Progenitor cell of endocrine pancreas (in vitro differentiated cells): Measurements from ENCODE around the gene DIPK2B. TPM values are rescaled to one million over a fixed set of nuclear protein-coding genes. Genes with fewer than 3 reads are reported as not detected.

Experiments used
- DNase-seq: peaks from one replicate; pipeline ENCODE4 v3.0.0; 2021; ENCODE audit warnings: low spot score; ENCODE audit not compliant: unreplicated experiment
- H3K27ac Mint-ChIP-seq: 2 replicates; pipeline ENCODE4 v1.8.0; 2021; ENCODE audit warnings: mild to moderate bottlenecking, moderate library complexity, mixed read lengths
- H3K27me3 Mint-ChIP-seq: 2 replicates; pipeline ENCODE4 v1.8.0; 2021; ENCODE audit warnings: mixed read lengths
- H3K36me3 Mint-ChIP-seq: 2 replicates; pipeline ENCODE4 v1.8.0; 2022; ENCODE audit warnings: mixed read lengths; ENCODE audit not compliant: insufficient read depth
- H3K4me1 Mint-ChIP-seq: 2 replicates; pipeline ENCODE4 v1.8.0; 2021; ENCODE audit warnings: low read depth, mixed read lengths
- H3K4me3 Mint-ChIP-seq: 2 replicates; pipeline ENCODE4 v1.8.0; 2021; ENCODE audit warnings: low read depth, mild to moderate bottlenecking, moderate library complexity, mixed read lengths
- H3K9me3 Mint-ChIP-seq: 2 replicates; pipeline ENCODE4 v1.8.0; 2021; ENCODE audit warnings: low read depth, mixed read lengths
- total RNA-seq: library from RNA; stranded (reverse); gene quantifications from 2 replicates; pipeline ENCODE4 v1.2.1, GENCODE V29; 2021
- TF ChIP-seq, protein P1 (sequence below): fragments of 200-600 bp; sonication (generic); IDR thresholded peaks from one replicate; pipeline ENCODE4 v1.5.0; 2021; ENCODE audit warnings: antibody characterized with exemption, mild to moderate bottlenecking; ENCODE audit not compliant: unreplicated experiment

Gene DIPK2B
- total RNA-seq, 1 donor from 2014 or later = not detected

DNA sequence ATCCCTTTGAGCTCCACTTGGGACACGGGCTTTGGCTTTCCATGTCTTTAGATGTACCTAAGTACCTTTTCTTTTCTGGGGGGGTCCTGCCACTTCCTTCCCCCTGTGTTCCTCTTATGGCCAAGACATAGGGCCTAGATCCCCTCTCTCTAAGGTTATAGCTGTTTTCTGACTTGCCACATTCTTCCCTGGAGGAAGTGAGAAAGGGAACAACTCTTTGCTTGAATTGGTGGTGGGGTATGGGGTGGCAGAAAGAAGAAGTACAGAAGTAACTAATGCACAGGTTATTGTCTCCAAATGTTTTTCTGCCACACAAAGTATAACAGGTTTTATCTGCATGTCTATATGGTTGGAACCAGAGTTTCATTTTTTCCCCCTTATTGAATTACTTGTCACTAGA, 29.7 kb upstream of the DIPK2B start:
- H3K27ac Mint-ChIP-seq = no peak overlapping the region
- H3K27me3 Mint-ChIP-seq = no peaks in the 10 kb centered on the region
- no peak for DNase-seq
- H3K36me3 Mint-ChIP-seq = no peaks in the 10 kb centered on the region
- TF ChIP-seq, protein P1, sequence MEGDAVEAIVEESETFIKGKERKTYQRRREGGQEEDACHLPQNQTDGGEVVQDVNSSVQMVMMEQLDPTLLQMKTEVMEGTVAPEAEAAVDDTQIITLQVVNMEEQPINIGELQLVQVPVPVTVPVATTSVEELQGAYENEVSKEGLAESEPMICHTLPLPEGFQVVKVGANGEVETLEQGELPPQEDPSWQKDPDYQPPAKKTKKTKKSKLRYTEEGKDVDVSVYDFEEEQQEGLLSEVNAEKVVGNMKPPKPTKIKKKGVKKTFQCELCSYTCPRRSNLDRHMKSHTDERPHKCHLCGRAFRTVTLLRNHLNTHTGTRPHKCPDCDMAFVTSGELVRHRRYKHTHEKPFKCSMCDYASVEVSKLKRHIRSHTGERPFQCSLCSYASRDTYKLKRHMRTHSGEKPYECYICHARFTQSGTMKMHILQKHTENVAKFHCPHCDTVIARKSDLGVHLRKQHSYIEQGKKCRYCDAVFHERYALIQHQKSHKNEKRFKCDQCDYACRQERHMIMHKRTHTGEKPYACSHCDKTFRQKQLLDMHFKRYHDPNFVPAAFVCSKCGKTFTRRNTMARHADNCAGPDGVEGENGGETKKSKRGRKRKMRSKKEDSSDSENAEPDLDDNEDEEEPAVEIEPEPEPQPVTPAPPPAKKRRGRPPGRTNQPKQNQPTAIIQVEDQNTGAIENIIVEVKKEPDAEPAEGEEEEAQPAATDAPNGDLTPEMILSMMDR = no peak
- H3K4me1 Mint-ChIP-seq = no peaks in the 10 kb centered on the region
- no peak overlapping the region for H3K4me3 Mint-ChIP-seq
- H3K9me3 Mint-ChIP-seq = peaks cover 25% of the 10 kb centered on the region

DNA sequence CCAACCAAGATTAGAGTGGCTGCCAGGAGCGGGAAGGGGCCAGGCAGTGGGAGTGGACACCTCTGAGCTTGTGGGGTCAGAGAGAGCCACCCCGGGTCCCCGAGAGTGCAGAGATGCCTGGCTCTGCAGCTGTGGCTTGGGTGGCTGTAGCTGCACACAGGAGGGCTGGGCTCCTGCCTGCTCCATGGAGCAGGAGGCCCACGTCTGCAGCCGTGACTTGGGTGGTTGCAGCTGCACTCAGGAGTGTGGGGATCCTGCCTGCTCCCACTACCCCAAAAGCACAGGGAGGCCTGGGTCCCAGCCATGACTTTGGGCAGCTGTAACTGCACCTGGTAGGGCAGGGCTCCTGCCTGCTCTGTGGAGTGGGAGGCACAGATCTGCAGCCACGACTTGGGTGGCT, 28.7 kb upstream of the DIPK2B start:
- Mint-ChIP-seq H3K27me3 (no peaks in the 10 kb centered on the region), H3K4me1 (no peaks in the 10 kb centered on the region), H3K4me3 (no peak overlapping the region), H3K27ac (no peak overlapping the region), H3K36me3 (no peaks in the 10 kb centered on the region), H3K9me3 (peaks cover 25% of the 10 kb centered on the region)
- DNase-seq = no peak
- TF ChIP-seq, protein P1 = no peak

DNA sequence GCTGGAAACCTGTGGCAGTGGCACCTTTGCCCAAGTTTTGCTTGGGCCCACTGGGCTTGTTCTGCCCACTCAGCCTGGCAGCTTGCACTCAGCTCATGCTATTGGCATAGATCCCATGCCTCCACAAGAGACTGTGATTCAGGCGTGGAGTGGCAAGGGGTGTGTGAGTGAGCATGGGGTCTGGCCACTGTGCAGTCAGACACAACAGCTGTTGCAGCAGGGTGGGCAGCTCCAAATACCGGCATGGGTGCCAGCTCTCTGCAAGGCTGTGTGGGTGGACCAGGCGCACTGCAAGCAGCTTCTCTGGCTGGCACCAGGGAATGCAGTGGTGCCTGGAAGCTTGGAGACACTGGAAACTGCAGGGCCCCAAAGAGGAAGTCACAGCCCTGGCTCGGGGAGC, 27.4 kb upstream of the DIPK2B start:
- no peaks in the 10 kb centered on the region for H3K36me3 Mint-ChIP-seq
- H3K27ac Mint-ChIP-seq = no peak overlapping the region
- TF ChIP-seq, protein P1 = no peak
- peaks cover 20% of the 10 kb centered on the region for H3K9me3 Mint-ChIP-seq
- H3K4me1 Mint-ChIP-seq = no peaks in the 10 kb centered on the region
- no peak overlapping the region for H3K4me3 Mint-ChIP-seq
- DNase-seq = no peak
- no peaks in the 10 kb centered on the region for H3K27me3 Mint-ChIP-seq

DNA sequence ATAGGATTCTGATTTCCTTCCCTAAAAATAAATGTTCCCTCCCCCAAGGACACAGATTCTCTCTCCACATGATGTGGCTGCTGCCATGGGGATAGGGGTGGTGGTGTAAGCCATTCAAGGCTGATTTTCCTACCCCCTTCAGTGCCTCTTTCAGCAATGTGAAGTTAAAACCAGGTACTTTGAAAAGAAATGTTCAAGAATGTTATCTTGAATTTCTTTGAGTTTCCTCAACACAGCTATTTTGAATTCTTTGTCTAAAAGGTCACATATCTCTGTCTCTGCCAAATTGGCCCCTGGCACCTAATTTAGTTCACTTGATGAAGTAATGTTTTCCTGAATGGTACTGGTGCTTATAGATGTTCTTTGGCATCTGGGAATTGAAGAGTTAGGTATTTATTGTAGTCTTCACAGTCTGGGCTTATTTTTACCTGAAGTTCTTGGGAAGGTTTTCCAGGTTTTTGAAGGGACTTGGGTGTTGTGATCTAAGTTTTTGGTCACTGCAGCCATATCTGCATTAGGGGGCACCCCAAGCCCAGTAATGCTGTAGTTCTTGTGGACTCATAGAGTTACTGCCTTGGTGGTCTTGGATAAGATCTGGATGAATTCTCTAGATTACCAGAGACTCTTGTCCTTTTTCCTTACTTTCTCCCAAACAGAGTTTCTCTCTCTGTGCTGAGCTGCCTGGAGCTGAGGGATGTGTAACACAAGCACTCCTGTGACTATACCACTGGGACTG, 7.6 kb upstream of the DIPK2B start:
- TF ChIP-seq, protein P1 = no peak
- no peak for DNase-seq
- Mint-ChIP-seq H3K27ac (no peak overlapping the region), H3K36me3 (no peaks in the 10 kb centered on the region), H3K4me1 (no peaks in the 10 kb centered on the region), H3K9me3 (peaks cover 44% of the 10 kb centered on the region), H3K4me3 (no peak overlapping the region), H3K27me3 (no peaks in the 10 kb centered on the region)

DNA sequence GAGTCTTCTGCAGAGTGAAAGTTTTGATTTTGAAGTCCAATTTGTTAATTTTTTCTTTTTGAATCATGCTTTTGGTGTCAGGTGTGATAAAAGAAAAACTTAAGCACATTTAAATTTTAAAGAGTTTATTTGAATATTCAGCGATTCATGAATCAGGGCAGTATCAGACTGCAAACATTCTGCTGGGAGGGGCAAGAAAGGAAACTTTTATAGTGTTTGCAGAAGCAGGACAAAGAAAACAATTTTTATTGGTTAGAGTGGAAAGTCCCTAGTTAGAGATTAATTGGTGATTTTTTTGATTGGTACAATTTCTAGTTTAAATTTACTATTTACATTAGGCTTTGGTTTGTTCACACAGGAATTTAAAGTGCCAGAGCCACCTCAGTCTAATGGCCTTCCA, 1.5 kb upstream of the DIPK2B start:
- Mint-ChIP-seq H3K4me1 (peaks cover 9% of the 10 kb centered on the region), H3K9me3 (peaks cover 26% of the 10 kb centered on the region), H3K27me3 (peaks cover 3% of the 10 kb centered on the region), H3K36me3 (no peaks in the 10 kb centered on the region), H3K4me3 (no peak overlapping the region), H3K27ac (no peak overlapping the region)
- TF ChIP-seq, protein P1 = no peak
- no peak for DNase-seq
